GM12878 (cell line): ENCODE results near the gene EME2. TPM values are rescaled to one million over a fixed set of nuclear protein-coding genes. Genes with fewer than 3 reads are reported as not detected.
A peak's percentile ranks its signal among the peaks of the same experiment; 100 is the strongest.

Experiments
- CBFB ChIP-seq: IDR thresholded peaks from 2 replicates; pipeline ENCODE4 v1.6.1; 2016; ENCODE audit warnings: antibody characterized with exemption, low read depth
- HCFC1 ChIP-seq: fragments of 150-350 bp; IDR thresholded peaks from 2 replicates; pipeline ENCODE4 v1.6.1; 2014; ENCODE audit warnings: low read length
- LARP7 ChIP-seq: fragments of 450-650 bp; IDR thresholded peaks from 2 replicates; pipeline ENCODE4 v1.6.1; 2017; ENCODE audit warnings: mild to moderate bottlenecking
- NR2C1 ChIP-seq: fragments of 450-650 bp; IDR thresholded peaks from 2 replicates; pipeline ENCODE4 v1.6.1; 2017; ENCODE audit warnings: antibody characterized with exemption, mild to moderate bottlenecking, moderate library complexity
- POLR2A ChIP-seq: IDR thresholded peaks from 2 replicates; pipeline ENCODE4 v1.6.1; 2011; ENCODE audit warnings: low read depth, mild to moderate bottlenecking, low read length
- RBBP5 ChIP-seq: fragments of 200-600 bp; sonication (generic); conservative IDR thresholded peaks from 2 replicates; pipeline ENCODE4 v1.6.1; 2016
- SMAD5 ChIP-seq: IDR thresholded peaks from 2 replicates; pipeline ENCODE4 v1.6.1; 2016; ENCODE audit warnings: antibody characterized with exemption, low read depth
- SREBF2 ChIP-seq: IDR thresholded peaks from 2 replicates; pipeline ENCODE4 v1.6.1; 2012; ENCODE audit warnings: mild to moderate bottlenecking, low read length
- polyA plus RNA-seq, 11 experiments: library from polyadenylated mRNA; depleted of rRNA in 4 of 11; unstranded in 6 of 11; stranded (reverse) in 5 of 11; fragments of >200 nt; fragmentation: Nextera tagmentation in 4 of 11; fragmentation: Illumina TruSeq in 1 of 11; extraction: Ambion mirVana in 4 of 11; extraction: Trizol in 1 of 11; gene quantifications; 1 replicate in 1 of 11; 2 replicates in 10 of 11; pipeline versions ENCODE4 v1.2.1 to v1.2.3, GENCODE V29; 2011 to 2016; ENCODE audit warnings: inconsistent platforms in 2 of 11, missing spikeins in 2 of 11, low read depth in 1 of 11
- total RNA-seq, 4 experiments: library from RNA; depleted of rRNA in 3 of 4; stranded (reverse); fragments of >200 nt in 3 of 4; fragmentation: Illumina TruSeq in 1 of 4; extraction: Trizol in 1 of 4; gene quantifications; 2 replicates each; pipeline versions ENCODE4 v1.2.1 to v1.2.3, GENCODE V29; 2013 to 2021
- TF ChIP-seq, protein P1 (sequence below): IDR thresholded peaks from 2 replicates; pipeline ENCODE4 v1.6.1; 2012; ENCODE audit warnings: mild to moderate bottlenecking, low read depth, low read length
- TF ChIP-seq, protein P2 (sequence below): fragments of 450-650 bp; IDR thresholded peaks from 2 replicates; pipeline ENCODE4 v1.6.1; 2018; ENCODE audit warnings: mild to moderate bottlenecking, low read depth, moderate library complexity; ENCODE audit not compliant: partially characterized antibody
- TF ChIP-seq, protein P3 (sequence below): IDR thresholded peaks from 2 replicates; pipeline ENCODE4 v1.6.1; 2012; ENCODE audit warnings: low read depth, low read length, improper control_type of control experiment
- TF ChIP-seq, protein P4 (sequence below), 3 experiments: IDR thresholded peaks in 2 of 3; conservative IDR thresholded peaks in 1 of 3; 2 replicates each; pipeline ENCODE4 v1.5.1; 2011; ENCODE audit warnings: low read depth in 3 of 3, low read length in 3 of 3, mild to moderate bottlenecking in 3 of 3, control low read depth in 2 of 3, moderate library complexity in 2 of 3, inconsistent platforms in 1 of 3, mixed read lengths in 1 of 3; ENCODE audit not compliant: control insufficient read depth in 2 of 3, insufficient read depth in 1 of 3; ENCODE audit errors: extremely low read depth in 1 of 3
- TF ChIP-seq, protein P5 (sequence below): fragments of 150-350 bp; IDR thresholded peaks from 2 replicates; pipeline ENCODE4 v1.6.1; 2014; ENCODE audit warnings: mild to moderate bottlenecking, low read depth, low read length

EME2 gene
- total and polyA plus RNA-seq, 10 of the 15 experiments (the other 5 are each of a cell fraction or from before 2014, with no cell fraction given), result 0.29 to 16.9 (median 4.1) TPM

DNA sequence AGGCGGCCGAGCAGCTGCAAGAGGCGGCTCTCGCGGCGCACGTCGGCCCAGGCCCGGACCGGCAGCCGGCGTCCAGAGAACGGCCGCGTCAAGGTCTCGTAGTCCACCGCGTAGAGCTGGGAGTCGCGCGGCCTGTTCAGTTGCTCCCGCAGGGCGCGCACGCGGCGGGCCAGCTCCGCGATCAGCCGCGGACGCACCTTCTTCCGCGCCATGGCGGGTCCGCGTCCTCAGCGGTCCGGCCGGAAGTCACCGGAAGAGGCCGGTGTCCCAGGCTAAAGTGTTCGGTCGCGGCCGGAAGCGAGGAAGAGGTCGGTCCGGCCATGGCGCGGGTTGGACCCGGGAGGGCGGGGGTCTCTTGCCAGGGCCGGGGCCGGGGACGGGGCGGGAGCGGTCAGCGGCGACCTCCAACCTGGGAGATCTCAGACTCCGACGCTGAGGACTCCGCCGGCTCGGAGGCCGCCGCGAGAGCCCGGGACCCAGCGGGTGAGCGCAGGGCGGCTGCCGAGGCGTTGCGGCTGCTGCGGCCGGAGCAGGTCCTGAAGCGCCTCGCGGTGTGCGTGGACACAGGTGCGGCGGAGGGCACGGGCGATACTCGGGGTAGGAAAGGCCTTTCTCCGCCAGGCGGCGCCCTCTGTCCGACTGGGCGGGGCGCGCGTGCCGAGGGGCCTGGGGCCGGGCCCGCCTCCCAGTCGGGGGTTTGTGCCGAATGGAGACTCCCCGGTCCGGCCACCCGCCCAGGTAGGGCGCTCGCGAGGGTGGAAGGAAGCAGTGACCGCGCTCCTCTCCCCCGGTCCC, 495 bp downstream of the EME2 start, which contains the start of gene MRPS34 (continued):
- peak; percentile 62; the same call in 1 of the 2 replicates for TF ChIP-seq CBFB
- TF ChIP-seq, protein P1, sequence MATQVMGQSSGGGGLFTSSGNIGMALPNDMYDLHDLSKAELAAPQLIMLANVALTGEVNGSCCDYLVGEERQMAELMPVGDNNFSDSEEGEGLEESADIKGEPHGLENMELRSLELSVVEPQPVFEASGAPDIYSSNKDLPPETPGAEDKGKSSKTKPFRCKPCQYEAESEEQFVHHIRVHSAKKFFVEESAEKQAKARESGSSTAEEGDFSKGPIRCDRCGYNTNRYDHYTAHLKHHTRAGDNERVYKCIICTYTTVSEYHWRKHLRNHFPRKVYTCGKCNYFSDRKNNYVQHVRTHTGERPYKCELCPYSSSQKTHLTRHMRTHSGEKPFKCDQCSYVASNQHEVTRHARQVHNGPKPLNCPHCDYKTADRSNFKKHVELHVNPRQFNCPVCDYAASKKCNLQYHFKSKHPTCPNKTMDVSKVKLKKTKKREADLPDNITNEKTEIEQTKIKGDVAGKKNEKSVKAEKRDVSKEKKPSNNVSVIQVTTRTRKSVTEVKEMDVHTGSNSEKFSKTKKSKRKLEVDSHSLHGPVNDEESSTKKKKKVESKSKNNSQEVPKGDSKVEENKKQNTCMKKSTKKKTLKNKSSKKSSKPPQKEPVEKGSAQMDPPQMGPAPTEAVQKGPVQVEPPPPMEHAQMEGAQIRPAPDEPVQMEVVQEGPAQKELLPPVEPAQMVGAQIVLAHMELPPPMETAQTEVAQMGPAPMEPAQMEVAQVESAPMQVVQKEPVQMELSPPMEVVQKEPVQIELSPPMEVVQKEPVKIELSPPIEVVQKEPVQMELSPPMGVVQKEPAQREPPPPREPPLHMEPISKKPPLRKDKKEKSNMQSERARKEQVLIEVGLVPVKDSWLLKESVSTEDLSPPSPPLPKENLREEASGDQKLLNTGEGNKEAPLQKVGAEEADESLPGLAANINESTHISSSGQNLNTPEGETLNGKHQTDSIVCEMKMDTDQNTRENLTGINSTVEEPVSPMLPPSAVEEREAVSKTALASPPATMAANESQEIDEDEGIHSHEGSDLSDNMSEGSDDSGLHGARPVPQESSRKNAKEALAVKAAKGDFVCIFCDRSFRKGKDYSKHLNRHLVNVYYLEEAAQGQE, result no peak
- peak; percentile 85 for TF ChIP-seq HCFC1
- TF ChIP-seq, protein P2, sequence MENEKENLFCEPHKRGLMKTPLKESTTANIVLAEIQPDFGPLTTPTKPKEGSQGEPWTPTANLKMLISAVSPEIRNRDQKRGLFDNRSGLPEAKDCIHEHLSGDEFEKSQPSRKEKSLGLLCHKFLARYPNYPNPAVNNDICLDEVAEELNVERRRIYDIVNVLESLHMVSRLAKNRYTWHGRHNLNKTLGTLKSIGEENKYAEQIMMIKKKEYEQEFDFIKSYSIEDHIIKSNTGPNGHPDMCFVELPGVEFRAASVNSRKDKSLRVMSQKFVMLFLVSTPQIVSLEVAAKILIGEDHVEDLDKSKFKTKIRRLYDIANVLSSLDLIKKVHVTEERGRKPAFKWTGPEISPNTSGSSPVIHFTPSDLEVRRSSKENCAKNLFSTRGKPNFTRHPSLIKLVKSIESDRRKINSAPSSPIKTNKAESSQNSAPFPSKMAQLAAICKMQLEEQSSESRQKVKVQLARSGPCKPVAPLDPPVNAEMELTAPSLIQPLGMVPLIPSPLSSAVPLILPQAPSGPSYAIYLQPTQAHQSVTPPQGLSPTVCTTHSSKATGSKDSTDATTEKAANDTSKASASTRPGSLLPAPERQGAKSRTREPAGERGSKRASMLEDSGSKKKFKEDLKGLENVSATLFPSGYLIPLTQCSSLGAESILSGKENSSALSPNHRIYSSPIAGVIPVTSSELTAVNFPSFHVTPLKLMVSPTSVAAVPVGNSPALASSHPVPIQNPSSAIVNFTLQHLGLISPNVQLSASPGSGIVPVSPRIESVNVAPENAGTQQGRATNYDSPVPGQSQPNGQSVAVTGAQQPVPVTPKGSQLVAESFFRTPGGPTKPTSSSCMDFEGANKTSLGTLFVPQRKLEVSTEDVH, result peak; percentile 43
- TF ChIP-seq, protein P3, sequence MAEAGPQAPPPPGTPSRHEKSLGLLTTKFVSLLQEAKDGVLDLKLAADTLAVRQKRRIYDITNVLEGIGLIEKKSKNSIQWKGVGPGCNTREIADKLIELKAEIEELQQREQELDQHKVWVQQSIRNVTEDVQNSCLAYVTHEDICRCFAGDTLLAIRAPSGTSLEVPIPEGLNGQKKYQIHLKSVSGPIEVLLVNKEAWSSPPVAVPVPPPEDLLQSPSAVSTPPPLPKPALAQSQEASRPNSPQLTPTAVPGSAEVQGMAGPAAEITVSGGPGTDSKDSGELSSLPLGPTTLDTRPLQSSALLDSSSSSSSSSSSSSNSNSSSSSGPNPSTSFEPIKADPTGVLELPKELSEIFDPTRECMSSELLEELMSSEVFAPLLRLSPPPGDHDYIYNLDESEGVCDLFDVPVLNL, result no peak
- peak; percentile 78 for TF ChIP-seq LARP7
- TF ChIP-seq NR2C1, result peak; percentile 54
- TF ChIP-seq POLR2A, result peak; percentile 92
- TF ChIP-seq, protein P4, sequence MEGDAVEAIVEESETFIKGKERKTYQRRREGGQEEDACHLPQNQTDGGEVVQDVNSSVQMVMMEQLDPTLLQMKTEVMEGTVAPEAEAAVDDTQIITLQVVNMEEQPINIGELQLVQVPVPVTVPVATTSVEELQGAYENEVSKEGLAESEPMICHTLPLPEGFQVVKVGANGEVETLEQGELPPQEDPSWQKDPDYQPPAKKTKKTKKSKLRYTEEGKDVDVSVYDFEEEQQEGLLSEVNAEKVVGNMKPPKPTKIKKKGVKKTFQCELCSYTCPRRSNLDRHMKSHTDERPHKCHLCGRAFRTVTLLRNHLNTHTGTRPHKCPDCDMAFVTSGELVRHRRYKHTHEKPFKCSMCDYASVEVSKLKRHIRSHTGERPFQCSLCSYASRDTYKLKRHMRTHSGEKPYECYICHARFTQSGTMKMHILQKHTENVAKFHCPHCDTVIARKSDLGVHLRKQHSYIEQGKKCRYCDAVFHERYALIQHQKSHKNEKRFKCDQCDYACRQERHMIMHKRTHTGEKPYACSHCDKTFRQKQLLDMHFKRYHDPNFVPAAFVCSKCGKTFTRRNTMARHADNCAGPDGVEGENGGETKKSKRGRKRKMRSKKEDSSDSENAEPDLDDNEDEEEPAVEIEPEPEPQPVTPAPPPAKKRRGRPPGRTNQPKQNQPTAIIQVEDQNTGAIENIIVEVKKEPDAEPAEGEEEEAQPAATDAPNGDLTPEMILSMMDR (IDR thresholded peaks at IDR 0.05 in 2 of 3, conservative IDR thresholded peaks at IDR 0.05 in 1 of 3; ENCODE audit: control insufficient read depth in 2 of 3, extremely low read depth in 1 of 3, insufficient read depth in 1 of 3, low read depth in 3 of 3, low read length in 3 of 3), result peak; percentile 71 to 81 (median 73)
- 0 out of 2 replicates have a peak, but pooled peaks have one; percentile 56 for TF ChIP-seq SMAD5
- TF ChIP-seq RBBP5, result no peak
- TF ChIP-seq SREBF2, result peak; percentile 59
- TF ChIP-seq, protein P5, sequence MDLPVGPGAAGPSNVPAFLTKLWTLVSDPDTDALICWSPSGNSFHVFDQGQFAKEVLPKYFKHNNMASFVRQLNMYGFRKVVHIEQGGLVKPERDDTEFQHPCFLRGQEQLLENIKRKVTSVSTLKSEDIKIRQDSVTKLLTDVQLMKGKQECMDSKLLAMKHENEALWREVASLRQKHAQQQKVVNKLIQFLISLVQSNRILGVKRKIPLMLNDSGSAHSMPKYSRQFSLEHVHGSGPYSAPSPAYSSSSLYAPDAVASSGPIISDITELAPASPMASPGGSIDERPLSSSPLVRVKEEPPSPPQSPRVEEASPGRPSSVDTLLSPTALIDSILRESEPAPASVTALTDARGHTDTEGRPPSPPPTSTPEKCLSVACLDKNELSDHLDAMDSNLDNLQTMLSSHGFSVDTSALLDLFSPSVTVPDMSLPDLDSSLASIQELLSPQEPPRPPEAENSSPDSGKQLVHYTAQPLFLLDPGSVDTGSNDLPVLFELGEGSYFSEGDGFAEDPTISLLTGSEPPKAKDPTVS, result 0 out of 2 replicates have a peak, but pooled peaks have one; percentile 55
